ENCODE results near the gene H1-8.

The H1-8 gene

DNA sequence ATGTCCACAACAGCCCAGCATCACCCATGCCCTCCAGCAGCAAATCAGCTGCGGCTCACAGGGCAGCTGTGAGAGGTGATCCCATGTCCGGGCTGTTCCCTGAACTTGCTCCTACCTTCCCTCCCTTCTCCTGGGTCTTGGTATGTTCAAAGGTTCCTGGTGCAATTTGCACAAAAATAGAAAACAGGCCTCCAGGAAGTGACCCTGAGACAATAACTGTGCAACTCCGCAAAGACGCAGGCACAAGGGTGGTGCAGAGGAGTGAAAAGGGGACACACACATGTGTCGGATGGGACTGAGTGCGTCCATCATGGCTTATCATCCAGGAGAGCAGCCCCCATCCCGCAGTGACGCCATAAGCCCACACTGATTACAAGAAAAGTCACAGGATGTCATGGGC, 47.2 kb downstream of the H1-8 start:
- Histone ChIP-seq H3K36me3 (ENCODE audit: control insufficient read depth, insufficient read depth, low read length) (peaks cover 5% of the 10 kb centered on the region), H3K27me3 (ENCODE audit: control insufficient read depth, insufficient read depth, low read length) (no peaks in the 10 kb centered on the region), H3K4me1 (ENCODE audit: control insufficient read depth, insufficient read depth, low read length) (peaks cover 9% of the 10 kb centered on the region), H3K27ac (ENCODE audit: low read depth, low read length) (no peak overlapping the region), H3K4me3 (ENCODE audit: low read length) (no peak overlapping the region), H3K9ac (ENCODE audit: low read length) (no peak overlapping the region)

DNA sequence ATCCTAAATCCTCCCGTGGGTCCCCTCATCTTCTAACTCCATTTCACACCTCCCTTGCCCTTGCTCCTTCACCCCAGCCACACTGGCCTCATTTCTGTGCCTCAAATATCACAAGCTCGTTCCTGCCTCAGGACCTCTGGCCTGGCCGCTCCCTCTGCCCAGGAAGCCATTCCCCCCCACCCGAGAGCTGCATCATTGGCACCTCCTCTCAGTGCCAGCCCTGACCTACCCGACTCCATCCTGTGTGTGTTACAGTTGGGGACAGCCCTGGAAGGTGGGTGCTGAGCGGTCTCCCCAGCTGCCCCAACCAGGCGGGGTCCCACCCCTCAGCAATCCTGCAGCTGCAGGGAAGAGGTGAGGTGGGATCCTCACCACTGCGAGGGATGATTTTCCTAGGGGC, 49.0 kb downstream of the H1-8 start:
- H3K4me3 ChIP-seq (ENCODE audit: low read length), result no peak overlapping the region
- no peak overlapping the region for H3K9ac ChIP-seq (ENCODE audit: low read length)
- H3K27ac ChIP-seq (ENCODE audit: low read depth, low read length), result peak overlapping the region; percentile 39
- H3K27me3 ChIP-seq (ENCODE audit: control insufficient read depth, insufficient read depth, low read length), result no peaks in the 10 kb centered on the region
- peaks cover 16% of the 10 kb centered on the region for H3K4me1 ChIP-seq (ENCODE audit: control insufficient read depth, insufficient read depth, low read length)
- no peaks in the 10 kb centered on the region for H3K36me3 ChIP-seq (ENCODE audit: control insufficient read depth, insufficient read depth, low read length)

DNA sequence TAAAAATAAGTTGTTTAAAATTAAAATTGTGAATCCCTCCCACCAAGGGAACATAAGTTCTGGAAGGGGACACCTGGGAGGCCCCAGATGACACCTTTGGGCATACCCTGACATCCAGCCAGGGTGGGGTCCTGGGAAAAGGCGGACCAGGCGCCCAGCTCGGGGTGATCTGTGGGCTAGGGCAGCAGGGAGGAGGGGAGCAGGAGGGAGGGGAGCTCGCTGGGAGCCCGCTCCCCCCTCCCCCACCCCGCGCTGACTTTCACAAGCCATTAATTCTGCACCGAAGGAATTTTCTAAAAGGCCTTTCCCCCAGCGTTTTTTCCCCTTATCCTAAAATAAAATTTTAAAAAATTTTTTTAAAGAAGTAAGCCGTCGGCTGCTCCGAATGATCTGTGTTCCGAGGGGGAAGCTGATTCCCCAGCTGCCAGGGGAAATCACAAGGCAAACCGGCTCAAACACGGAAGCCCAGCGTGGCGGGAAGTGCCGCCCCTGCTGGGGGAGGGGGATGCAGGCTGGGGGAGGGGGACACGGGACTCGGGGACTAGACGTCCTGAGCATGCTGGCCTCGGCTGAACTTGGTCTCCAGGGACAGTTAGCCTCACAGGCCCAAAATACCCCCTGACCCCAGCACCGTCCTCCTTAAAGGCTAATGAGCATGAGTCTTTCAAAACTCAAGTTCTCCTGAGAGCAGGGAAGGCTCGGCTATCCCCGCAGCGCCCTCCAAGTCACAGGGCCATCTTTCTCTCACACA, 49.6 kb downstream of the H1-8 start:
- peaks cover 13% of the 10 kb centered on the region for H3K4me1 ChIP-seq (ENCODE audit: control insufficient read depth, insufficient read depth, low read length)
- peak overlapping the region; percentile 51 for H3K27ac ChIP-seq (ENCODE audit: low read depth, low read length)
- H3K36me3 ChIP-seq (ENCODE audit: control insufficient read depth, insufficient read depth, low read length), result no peaks in the 10 kb centered on the region
- no peaks in the 10 kb centered on the region for H3K27me3 ChIP-seq (ENCODE audit: control insufficient read depth, insufficient read depth, low read length)
- no peak overlapping the region for H3K9ac ChIP-seq (ENCODE audit: low read length)
- no peak overlapping the region for H3K4me3 ChIP-seq (ENCODE audit: low read length)

DNA sequence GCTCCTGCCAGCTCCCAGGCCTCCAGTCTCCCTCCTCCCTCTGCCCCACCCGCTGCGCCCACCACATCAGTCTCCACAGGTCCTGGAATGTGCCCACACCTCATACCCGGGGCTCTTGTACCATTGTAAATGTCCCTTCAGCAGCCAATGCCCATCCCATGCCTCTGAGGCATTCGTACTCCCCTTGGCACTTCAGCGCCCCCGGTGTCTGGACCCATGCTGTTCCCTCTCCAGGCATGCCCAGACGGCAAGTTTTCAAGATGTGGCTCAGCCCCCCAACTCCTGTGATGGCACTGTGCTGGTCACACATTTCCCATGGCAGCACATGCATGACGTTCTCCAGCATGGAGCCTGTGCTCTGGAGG, 50.2 kb downstream of the H1-8 start:
- H3K36me3 ChIP-seq (ENCODE audit: control insufficient read depth, insufficient read depth, low read length), result no peaks in the 10 kb centered on the region

DNA sequence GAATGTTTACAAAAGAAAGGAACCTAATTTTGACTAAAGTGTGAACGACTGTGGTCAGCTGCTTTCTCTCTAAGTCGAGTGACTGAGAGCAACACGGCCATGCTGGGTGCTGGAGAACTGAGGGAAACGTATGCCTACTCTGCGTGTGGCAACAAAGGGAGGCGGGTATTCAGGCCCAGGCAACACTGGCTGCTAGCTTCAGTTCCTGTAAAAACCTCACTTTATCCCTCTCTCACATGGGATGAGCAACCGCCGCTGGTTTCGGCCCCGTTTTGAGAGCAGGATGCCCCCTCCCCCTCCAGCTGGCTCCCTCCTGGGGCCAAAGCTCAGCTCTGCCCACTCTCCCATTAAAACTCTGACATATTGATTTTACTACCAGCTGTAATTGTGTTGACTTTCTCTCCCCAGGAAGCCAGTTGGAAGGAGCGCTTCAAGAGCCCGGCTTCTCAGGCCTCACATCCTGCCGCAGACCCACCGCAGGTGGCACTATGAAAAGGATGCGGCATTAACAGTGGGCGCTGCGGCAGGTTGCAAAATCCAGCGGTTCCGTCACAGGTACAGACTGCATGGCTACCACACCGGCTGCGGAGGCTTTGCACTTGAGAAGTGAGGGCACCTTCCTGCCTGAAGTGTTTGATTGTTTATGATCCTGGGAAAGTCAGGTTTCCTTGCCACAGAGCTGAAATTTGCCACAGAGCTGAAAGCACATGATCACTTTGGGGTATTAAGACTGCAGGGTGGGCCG, 50.8 kb downstream of the H1-8 start:
- Histone ChIP-seq H3K4me3 (ENCODE audit: low read length) (no peak overlapping the region), H3K9ac (ENCODE audit: low read length) (no peak overlapping the region), H3K4me1 (ENCODE audit: control insufficient read depth, insufficient read depth, low read length) (peaks cover 16% of the 10 kb centered on the region), H3K27ac (ENCODE audit: low read depth, low read length) (peak overlapping the region; percentile 51), H3K27me3 (ENCODE audit: control insufficient read depth, insufficient read depth, low read length) (no peaks in the 10 kb centered on the region), H3K36me3 (ENCODE audit: control insufficient read depth, insufficient read depth, low read length) (no peaks in the 10 kb centered on the region)

More for the DNA sequence above, 50.2 kb downstream of the H1-8 start:
- Histone ChIP-seq H3K4me3 (ENCODE audit: low read length) (no peak overlapping the region), H3K27me3 (ENCODE audit: control insufficient read depth, insufficient read depth, low read length) (no peaks in the 10 kb centered on the region), H3K27ac (ENCODE audit: low read depth, low read length) (peak overlapping the region; percentile 51), H3K9ac (ENCODE audit: low read length) (no peak overlapping the region), H3K4me1 (ENCODE audit: control insufficient read depth, insufficient read depth, low read length) (peaks cover 16% of the 10 kb centered on the region)

DNA sequence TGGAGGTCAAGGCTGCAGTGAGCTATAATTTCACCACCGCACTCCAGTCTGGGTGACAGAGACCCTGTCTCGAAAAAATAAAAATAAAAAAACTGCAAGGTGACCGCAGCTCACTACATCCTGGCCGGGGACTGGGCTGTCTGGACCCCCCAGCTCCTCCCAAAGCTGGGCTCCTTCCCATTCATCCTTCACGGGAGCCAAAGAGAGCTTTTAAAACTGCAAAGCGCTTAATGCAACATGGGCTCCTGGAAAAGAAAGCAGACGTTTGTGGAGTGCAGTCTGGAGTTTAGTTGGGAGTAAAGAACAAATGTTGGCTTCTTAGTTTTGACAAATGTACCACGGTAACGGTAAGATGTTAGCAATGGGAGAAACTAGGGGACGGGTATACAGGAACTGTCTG, 51.4 kb downstream of the H1-8 start:
- Histone ChIP-seq H3K9ac (ENCODE audit: low read length) (no peak overlapping the region), H3K27ac (ENCODE audit: low read depth, low read length) (no peak overlapping the region), H3K4me3 (ENCODE audit: low read length) (no peak overlapping the region), H3K36me3 (ENCODE audit: control insufficient read depth, insufficient read depth, low read length) (no peaks in the 10 kb centered on the region), H3K27me3 (ENCODE audit: control insufficient read depth, insufficient read depth, low read length) (no peaks in the 10 kb centered on the region), H3K4me1 (ENCODE audit: control insufficient read depth, insufficient read depth, low read length) (peaks cover 16% of the 10 kb centered on the region)

DNA sequence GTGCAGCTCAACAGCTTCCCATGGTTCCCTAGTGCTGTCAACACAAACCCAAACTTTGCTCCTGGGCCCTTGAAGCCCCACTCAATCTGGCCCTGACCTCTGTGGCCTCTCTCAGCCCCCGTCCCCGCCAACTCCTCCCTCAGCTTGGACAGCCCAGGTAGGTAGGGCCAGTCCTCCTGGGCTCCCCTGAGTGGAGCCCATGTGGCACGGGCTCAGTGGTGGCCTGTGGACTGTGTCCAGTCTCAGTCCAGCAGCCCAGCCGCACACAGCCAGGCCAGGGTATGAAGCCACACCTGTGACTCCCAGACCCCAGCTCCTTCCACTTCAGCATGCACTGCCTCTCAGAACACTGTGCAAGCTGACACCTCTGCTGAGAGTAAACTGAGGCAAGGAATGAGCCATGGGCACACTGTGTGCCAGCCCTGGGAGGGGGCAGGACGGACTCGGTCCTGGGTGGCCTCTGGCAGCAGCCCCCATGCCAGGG, 52.0 kb downstream of the H1-8 start:
- Histone ChIP-seq H3K27ac (ENCODE audit: low read depth, low read length) (no peak overlapping the region), H3K9ac (ENCODE audit: low read length) (no peak overlapping the region), H3K36me3 (ENCODE audit: control insufficient read depth, insufficient read depth, low read length) (no peaks in the 10 kb centered on the region)

DNA sequence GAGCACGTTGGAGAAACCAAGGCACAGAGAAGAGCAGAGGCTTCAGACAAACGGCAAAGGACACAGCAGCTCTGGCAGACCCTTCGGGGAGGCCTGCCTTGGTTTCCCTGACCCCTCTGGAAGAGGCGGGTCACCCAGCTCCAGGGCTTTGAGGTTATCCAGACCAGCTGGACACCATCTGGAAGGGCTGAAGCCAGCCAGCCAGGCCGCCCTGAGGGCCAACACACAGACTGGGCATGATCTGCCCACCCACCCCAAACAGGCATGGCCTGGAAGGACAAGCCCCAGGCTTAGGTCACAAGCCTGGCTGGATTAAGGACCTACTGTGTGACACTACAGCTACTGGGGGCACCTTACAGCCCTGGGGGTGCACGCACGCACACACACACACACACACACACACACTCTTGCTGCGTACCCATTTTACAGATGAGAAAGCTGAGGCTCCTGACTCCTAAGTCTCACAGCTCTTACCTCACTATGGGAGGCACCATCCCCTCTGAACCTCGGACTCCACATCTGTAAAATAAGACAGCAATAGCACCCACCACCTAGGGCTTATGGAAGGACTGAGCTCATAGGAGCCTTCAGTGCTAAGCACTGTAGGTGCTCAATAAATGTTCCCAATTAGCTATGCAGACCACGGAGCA, 52.7 kb downstream of the H1-8 start:
- peaks cover 16% of the 10 kb centered on the region for H3K4me1 ChIP-seq (ENCODE audit: control insufficient read depth, insufficient read depth, low read length)
- no peak overlapping the region for H3K9ac ChIP-seq (ENCODE audit: low read length)
- H3K27ac ChIP-seq (ENCODE audit: low read depth, low read length), result peak overlapping the region; percentile 64
- no peaks in the 10 kb centered on the region for H3K27me3 ChIP-seq (ENCODE audit: control insufficient read depth, insufficient read depth, low read length)
- no peak overlapping the region for H3K4me3 ChIP-seq (ENCODE audit: low read length)
- no peaks in the 10 kb centered on the region for H3K36me3 ChIP-seq (ENCODE audit: control insufficient read depth, insufficient read depth, low read length)

More for the DNA sequence above, 52.0 kb downstream of the H1-8 start:
- peaks cover 16% of the 10 kb centered on the region for H3K4me1 ChIP-seq (ENCODE audit: control insufficient read depth, insufficient read depth, low read length)
- H3K27me3 ChIP-seq (ENCODE audit: control insufficient read depth, insufficient read depth, low read length), result no peaks in the 10 kb centered on the region
- no peak overlapping the region for H3K4me3 ChIP-seq (ENCODE audit: low read length)

DNA sequence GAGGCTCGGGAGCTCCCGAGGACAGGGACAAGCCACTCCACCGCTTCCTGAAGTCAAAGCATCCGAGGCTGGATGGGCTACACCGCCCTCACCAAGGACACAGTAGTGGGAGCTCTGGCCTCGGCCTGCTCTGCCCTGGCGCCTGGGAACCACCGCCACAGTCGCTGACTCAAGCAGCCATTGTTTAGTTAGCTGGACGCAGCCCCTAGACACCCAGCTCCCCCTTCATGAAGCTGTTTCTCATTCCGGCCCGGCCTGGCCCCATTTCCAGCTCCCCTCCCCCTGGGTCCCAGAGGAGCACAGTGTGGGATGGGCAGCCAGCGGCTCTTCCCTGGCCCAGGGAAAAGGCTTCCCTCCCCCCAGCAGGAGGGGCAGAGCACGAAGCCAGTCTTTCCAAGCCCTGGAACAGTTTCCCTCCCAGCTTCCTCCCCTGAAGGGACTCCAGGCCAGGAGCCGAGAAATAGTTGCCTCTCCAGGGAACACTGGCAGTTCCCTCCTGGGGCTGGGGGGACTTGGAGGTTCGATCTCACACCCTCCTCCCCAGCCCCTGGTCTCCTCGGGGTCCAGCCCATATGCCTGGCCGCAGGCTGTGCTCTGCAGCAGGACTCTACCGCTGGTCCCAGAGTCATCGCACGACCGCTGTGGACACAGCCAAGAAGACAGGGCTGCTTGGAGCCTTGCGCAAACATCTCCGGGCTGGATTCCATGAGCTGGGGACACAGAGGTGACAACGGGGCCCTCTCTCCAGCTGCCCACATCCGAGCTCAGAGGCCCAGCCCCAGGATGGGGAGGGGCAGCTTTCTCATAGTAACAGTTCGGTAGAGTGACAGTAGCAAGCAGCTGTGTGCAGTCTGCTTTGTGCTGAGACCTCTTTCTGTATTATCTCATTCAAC, 53.5 kb downstream of the H1-8 start:
- Histone ChIP-seq H3K9ac (ENCODE audit: low read length) (no peak overlapping the region), H3K27ac (ENCODE audit: low read depth, low read length) (peak overlapping the region; percentile 64), H3K4me3 (ENCODE audit: low read length) (peak overlapping the region; percentile 37), H3K27me3 (ENCODE audit: control insufficient read depth, insufficient read depth, low read length) (no peaks in the 10 kb centered on the region), H3K36me3 (ENCODE audit: control insufficient read depth, insufficient read depth, low read length) (no peaks in the 10 kb centered on the region), H3K4me1 (ENCODE audit: control insufficient read depth, insufficient read depth, low read length) (peaks cover 16% of the 10 kb centered on the region)

DNA sequence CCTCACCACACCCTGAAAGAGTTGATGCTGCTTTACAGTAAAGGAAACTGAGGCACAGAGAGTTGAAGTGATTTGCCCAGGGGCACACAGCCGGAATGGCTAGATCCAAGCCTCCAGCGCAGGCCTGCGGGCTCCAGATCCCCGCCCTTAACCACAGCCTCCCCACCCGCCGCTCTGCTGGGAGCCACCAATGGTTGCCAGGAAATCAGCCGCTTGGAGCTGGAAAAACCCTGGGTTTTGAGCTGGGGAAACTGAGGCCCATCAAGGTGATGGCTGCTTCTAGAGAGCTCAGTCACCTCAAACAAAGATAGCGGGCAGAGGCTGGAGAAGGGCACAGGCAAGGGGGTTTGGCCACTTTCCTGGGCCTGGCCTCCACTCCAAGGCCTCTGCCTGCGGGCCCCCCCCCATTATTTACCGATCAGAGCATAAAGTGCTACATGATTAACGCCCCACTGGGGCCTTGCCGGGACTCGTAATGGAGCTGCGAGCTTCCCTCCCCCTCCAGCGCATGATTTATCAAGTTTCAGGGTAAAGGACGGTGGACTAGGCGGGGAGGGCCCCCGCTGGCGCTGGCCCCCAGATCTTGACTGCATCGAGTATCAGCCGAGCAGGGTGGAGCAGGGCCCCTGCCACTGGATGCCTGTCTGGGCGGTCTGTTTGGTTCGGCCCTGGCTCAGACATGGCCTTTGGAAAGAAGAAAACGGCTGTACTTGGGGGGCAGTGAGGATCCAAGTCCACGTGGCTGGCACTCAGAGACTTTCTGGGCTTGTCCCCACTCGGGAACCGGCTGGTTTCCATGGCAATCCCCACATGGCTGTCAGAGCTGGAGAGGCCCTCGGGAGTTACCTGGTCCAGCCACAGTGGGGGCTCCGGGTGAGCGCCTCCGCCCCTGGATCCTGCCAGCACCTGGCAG, 54.4 kb downstream of the H1-8 start:
- Histone ChIP-seq H3K27ac (ENCODE audit: low read depth, low read length) (peak overlapping the region; percentile 64), H3K4me1 (ENCODE audit: control insufficient read depth, insufficient read depth, low read length) (peaks cover 12% of the 10 kb centered on the region), H3K36me3 (ENCODE audit: control insufficient read depth, insufficient read depth, low read length) (no peaks in the 10 kb centered on the region), H3K4me3 (ENCODE audit: low read length) (peak overlapping the region; percentile 37), H3K27me3 (ENCODE audit: control insufficient read depth, insufficient read depth, low read length) (no peaks in the 10 kb centered on the region), H3K9ac (ENCODE audit: low read length) (no peak overlapping the region)

DNA sequence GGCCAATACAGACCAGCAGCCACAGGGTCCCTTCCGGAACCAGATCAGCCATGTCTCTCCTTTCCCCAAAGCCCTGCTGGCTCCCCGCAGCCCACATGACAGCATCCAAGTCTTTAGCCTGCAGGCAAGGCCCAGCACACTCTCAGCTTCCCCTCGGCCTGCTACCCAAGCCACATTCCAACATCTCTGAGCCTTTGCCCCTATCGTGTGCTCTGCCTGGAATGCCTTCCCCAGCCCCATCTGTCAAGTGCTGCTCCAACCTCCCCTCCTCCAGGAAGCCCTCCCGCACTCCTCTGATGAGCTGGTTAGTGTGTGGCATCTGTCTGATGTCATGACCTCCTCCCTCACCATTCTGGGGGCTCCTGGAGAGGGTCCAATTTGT, 55.0 kb downstream of the H1-8 start:
- no peak overlapping the region for H3K4me3 ChIP-seq (ENCODE audit: low read length)
- H3K9ac ChIP-seq (ENCODE audit: low read length), result no peak overlapping the region
- H3K36me3 ChIP-seq (ENCODE audit: control insufficient read depth, insufficient read depth, low read length), result no peaks in the 10 kb centered on the region
- H3K27me3 ChIP-seq (ENCODE audit: control insufficient read depth, insufficient read depth, low read length), result no peaks in the 10 kb centered on the region
- peaks cover 12% of the 10 kb centered on the region for H3K4me1 ChIP-seq (ENCODE audit: control insufficient read depth, insufficient read depth, low read length)
- H3K27ac ChIP-seq (ENCODE audit: low read depth, low read length), result peak overlapping the region; percentile 64
